NT2/D1 (cell line): ENCODE data around the gene COL23A1.

Source experiments
- SUZ12 ChIP-seq: IDR thresholded peaks from 2 replicates; pipeline ENCODE4 v1.6.1; 2011; ENCODE audit not compliant: insufficient read length, insufficient read depth; ENCODE audit errors: extremely low read depth
- YY1 ChIP-seq: IDR thresholded peaks from 2 replicates; pipeline ENCODE4 v1.6.1; 2011; ENCODE audit not compliant: insufficient read length, insufficient read depth
- ZNF274 ChIP-seq: IDR thresholded peaks from 2 replicates; pipeline ENCODE4 v1.6.1; 2011; ENCODE audit warnings: mild to moderate bottlenecking, low read depth, low read length

DNA sequence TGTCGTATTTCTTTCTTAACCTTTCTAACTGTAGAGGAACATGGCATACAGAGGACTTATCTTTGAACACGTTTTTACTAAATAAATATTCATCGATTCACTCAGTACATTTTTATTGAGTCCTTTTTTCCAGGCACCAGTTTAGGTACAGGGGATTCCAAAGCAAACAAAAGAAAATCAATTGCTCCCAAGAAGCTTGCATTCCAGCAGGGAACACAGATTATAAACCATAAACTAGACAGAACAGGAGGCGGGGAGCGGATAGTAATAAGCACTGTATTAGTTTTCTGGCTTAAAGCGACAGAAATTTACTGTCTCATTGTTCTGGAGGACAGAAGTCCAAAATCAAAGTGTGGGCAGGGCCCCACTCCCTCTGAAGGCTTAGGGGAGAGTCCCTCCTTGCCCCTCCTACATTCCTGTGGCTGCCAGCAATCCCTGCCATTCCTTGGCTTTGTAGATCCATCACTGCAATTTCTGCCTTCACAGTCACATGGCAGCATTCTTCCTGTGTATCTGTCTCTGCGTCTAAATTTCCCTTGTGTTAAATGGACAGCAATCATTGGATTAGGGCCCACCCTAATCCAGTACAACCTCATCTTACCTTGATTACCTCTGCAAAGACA, 115.5 kb downstream of the COL23A1 start:
- TF ChIP-seq ZNF274, result no peak
- TF ChIP-seq YY1, result no peak
- TF ChIP-seq SUZ12, result no peak
